ENCODE measurements around the gene DCP1B.
A peak's percentile ranks its signal among the peaks of the same experiment; 100 is the strongest.

The DCP1B gene

DNA sequence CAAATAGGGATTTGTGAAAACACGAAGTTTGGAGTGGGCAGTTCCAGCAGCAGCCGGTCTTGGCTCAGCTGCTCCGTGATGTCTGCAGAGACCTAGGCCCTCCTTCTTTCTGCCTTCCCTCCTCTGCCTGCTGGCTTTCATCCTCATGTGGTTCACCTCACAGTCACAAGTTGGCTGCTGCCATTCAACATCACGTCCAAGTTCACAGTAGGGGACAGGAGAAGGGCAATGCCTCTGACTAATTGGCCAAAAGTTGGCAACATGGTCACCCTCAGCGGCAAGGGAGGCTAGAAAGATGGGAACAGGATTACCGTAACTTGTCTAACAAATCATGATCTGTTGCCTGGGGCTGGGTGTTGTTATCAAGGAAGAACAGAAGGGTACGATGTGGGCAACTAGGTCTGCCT lies 78.0 kb downstream of the DCP1B start:
- Histone ChIP-seq H3K27ac (no peak overlapping the region), H3K4me3 (no peak overlapping the region)

DNA sequence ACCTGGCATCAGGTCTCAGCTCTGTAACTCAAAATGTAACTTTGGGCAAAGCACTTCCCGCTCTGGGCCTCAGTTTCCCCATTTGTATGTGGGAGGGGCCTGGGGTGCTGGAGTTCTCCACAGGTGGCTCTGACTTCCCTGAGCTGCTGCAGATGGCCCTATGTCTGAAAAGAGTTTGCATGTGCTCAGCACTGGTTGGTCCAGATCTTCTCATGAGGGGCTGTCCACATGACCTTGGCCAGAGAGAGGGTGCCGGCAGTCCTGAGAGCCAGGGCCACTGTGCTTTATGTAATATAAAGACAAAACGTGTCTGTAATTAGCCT lies 78.6 kb downstream of the DCP1B start:
- H3K4me3 ChIP-seq = no peak overlapping the region
- H3K27ac ChIP-seq = no peak overlapping the region

GRCh38 chr12:1924996-1925683 lies 79.1 kb downstream of the DCP1B start:
- peak overlapping the region in 1 of 21 experiments; percentile 42 for H3K27ac ChIP-seq

GRCh38 chr12:1922985-1923384 lies 81.3 kb downstream of the DCP1B start:
- Histone ChIP-seq H3K4me3 (no peak overlapping the region), H3K27ac (no peak overlapping the region)

More at GRCh38 chr12:1924996-1925683, 79.1 kb downstream of the DCP1B start:
- H3K4me3 ChIP-seq = no peak overlapping the region

GRCh38 chr12:1922075-1922709 lies 82.1 kb downstream of the DCP1B start:
- H3K4me3 ChIP-seq = no peak overlapping the region
- H3K27ac ChIP-seq = no peak overlapping the region

DNA sequence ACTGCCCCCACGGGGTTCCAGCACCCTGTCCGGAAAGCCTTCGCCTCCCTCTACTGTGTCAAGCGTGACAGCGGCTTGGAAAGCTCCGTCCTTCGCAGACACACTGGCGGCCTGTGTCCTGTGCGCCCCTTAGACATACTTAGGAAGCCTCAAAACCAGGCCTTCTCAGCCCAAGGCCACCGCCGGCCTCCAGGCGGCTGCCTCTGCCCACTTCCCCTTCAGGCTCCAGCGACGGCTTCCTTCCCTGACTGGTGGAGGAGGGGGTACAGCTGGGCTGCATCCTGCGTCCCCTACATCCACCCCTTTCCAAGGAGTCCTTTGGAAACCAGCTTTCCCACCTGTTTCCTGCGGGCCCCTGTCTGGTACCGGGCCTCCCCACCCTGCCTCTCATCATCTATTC lies 83.3 kb downstream of the DCP1B start:
- Histone ChIP-seq H3K27ac (no peak overlapping the region), H3K4me3 (no peak overlapping the region)

GRCh38 chr12:1920436-1920835 lies 83.8 kb downstream of the DCP1B start:
- H3K4me3 ChIP-seq = no peak overlapping the region
- no peak overlapping the region for H3K27ac ChIP-seq

GRCh38 chr12:1919763-1920162 lies 84.5 kb downstream of the DCP1B start:
- no peak overlapping the region for H3K27ac ChIP-seq
- H3K4me3 ChIP-seq = no peak overlapping the region

- Histone ChIP-seq H3K27ac (peak overlapping the region in 1 of 21 experiments; percentile 83), H3K4me3 (no peak overlapping the region)
Measured at GRCh38 chr12:1919284-1919683, 85.0 kb downstream of the DCP1B start.

DNA sequence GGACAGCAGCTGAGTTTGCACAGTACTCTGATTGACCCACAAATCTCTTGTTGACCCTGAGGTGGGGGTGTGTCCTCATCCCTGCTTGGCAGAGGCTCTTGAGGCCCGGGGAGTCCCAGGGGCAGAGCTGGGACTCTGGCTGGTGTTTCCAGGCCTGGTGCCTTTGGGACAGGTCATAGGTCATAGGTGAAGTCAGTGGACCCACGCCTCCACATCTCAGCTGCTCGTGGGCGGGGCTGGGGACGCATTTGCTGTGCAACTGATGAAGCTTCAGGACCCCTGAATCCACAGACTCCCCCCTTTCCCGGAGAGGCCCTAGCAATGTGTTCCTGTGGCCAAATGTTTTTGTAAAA lies 85.4 kb downstream of the DCP1B start:
- Histone ChIP-seq H3K27ac (peak overlapping the region in 13 of 21 experiments; percentile 27 to 86 (median 72)), H3K4me3 (peak overlapping the region in 3 of 7 experiments; percentile 23 to 34 (median 30))

GRCh38 chr12:1918081-1918883 lies 86.0 kb downstream of the DCP1B start, which contains the start of gene CACNA2D4:
Gene CACNA2D4 (minus strand): TSS chr12:1918652. CDS start chr12:1918473, 179 bp downstream.
- Histone ChIP-seq H3K4me3 (peak within 1 kb of the TSS in 5 of 7 experiments; percentile 13 to 34 (median 23)), H3K27ac (peak within 1 kb of the TSS; percentile 19 to 87 (median 74))

DNA sequence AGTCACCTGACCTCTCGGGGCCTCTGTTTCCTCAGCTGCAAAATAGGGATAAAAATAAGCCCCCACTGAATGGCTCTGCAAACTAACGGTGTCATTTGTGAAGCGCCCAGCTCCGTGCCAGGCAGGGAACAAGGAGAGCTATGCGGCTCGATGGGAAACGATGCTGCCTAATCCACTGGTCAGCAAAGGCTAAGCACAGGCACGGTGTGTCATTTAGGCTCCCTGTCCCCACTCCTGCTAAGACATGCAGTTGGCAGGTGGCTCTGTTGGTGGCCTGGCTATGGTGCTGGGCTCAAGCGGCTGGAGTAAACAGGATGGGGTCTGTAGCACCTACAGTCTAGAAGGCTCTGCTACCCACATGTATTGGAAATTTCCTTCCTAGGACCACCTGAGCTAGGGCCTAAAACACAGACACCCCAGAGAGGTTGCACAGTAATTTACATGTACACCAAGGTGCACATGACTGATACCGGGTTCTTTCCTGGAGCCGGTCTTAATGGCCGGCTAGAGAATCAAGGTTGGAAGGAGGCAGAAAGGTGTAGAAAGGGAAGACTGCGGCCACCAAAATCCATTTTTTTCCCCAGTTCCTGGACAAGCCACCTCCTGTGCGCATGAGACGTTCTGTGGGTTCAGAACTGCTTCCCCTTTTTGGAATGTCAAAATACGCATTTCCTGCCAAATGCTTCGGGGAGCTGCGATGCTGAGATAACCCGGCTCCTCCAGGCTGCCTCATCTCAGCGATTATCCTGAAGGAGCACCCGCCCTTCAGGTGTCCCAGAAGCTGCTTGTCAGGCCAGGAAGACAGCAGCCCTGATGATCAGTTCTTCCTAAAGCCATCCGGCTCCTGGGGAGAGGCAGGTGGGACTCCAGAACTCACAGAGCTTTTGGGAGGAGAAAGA lies 86.8 kb downstream of the DCP1B start:
- Histone ChIP-seq H3K4me3 (peak overlapping the region in 5 of 7 experiments; percentile 13 to 34 (median 23)), H3K27ac (peak overlapping the region; percentile 19 to 87 (median 74))

GRCh38 chr12:1916371-1917171 lies 87.7 kb downstream of the DCP1B start:
- no peak overlapping the region for H3K4me3 ChIP-seq
- H3K27ac ChIP-seq = no peak overlapping the region

- Histone ChIP-seq H3K27ac (no peak overlapping the region), H3K4me3 (no peak overlapping the region)
Measured at GRCh38 chr12:1915082-1915968, 88.9 kb downstream of the DCP1B start.

DNA sequence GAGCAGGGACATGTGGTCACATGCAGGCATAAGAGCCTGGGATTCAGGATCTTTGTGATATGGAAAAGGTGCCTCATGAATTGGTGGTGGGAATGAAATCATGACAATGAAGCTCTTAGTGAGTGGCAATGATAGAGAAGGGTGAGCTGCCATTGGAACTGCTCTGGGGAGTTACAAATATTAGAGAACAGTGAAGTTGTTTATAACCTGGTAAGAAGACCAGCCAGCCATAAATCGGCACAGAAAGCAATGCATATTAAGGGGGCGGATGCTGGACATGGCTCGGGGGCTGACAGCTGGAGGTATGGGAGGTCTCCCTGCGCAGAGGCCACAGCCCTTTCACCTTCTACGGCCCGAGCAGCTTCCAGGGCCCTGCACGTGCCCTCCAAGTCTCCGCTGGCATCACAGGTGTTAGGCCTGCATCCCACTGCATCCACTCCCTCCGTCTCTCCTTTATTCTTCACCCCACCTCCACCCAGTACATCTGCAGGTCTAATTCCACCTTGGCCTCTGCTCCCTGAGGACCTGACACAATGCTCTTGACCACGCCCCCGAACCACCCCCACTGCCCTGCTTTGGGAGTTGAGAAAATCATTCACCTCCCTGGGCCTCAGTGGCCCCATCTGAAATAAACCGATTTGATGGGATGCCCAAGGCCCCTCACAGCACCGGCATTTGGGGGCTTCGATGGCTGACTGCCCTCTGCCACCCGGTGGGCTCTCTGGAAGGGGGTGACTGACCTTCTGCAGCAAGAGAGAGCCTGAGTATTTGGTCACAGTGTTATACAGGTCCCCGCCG lies 89.9 kb downstream of the DCP1B start:
- H3K4me3 ChIP-seq = no peak overlapping the region
- no peak overlapping the region for H3K27ac ChIP-seq

DNA sequence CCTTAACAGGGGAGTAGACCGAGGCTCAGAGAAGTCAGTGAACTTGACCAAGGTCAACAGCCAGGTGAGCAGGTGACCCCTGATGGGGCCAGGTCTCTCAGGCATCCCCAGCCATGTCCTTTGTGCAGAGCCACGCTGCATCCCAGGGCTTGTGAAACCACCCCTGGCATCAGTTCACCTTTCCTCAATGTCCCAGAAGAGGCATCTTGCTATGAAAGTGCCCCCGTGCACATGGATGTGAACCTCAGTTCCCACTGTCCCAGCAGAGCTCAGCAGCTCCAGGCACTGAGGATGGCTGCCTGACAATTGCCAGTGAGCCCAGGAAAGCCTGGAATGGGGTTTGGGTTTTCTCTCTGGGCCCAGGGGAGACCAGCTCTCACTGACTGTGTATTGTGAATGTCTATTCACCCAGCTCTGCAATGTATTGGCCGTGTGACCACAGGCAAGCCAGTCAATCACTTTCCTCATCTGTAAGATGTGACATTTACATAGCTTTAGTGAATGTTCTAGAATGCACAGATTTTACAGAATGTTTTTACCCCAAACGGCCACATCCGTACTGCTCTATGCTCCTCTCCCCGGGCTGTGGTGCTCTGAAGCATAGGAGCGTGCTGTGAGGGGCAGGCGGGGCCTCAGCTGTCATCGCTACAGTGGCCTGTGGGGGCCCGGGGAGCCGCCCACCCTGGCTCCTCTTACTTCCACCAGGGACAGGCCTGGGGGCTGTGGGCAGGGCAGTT lies 90.7 kb downstream of the DCP1B start:
- H3K4me3 ChIP-seq = no peak overlapping the region
- H3K27ac ChIP-seq = no peak overlapping the region
